Activated T-cell treated with anti-CD3 and anti-CD28 coated beads, Interleukin-2, amount 50 U/mL, for 4 hours (primary cell): ENCODE measurements around the gene VPS26C. TPM values are rescaled to one million over a fixed set of nuclear protein-coding genes. Genes with fewer than 3 reads are reported as not detected.
"Not testable (repeated sequence)": the region's sequence is repeated elsewhere in the genome, so short reads cannot be mapped to it uniquely, and the experiment has no call there.

Experiments
- ATAC-seq, 2 donors: fragments of 200-7000 bp; cut with Tn5 transposase; one replicate each; pipeline ENCODE4 v1.10.0; 2021
- DNase-seq: peaks from one replicate; pipeline ENCODE4 v3.0.0-alpha.2; 2020
- H3K27me3 Mint-ChIP-seq: one replicate; pipeline ENCODE4 v1.8.0; 2021; ENCODE audit warnings: low read depth, mixed read lengths
- H3K36me3 Mint-ChIP-seq: one replicate; pipeline ENCODE4 v1.8.0; 2022; ENCODE audit warnings: mixed read lengths; ENCODE audit not compliant: insufficient read depth
- H3K4me1 Mint-ChIP-seq: one replicate; pipeline ENCODE4 v1.8.0; 2021; ENCODE audit warnings: low read depth, mixed read lengths
- H3K4me3 Mint-ChIP-seq: one replicate; pipeline ENCODE4 v1.8.0; 2021; ENCODE audit warnings: mild to moderate bottlenecking, moderate library complexity, mixed read lengths
- H3K9me3 Mint-ChIP-seq: one replicate; pipeline ENCODE4 v1.8.0; 2021; ENCODE audit warnings: mixed read lengths
- total RNA-seq, 3 donors: library from RNA; stranded (reverse); gene quantifications; one replicate each; pipeline ENCODE4 v1.2.1, GENCODE V29; 2021

Gene VPS26C
- total RNA-seq, 3 donors from 2014 or later, result 35.7 to 48.2 (median 44.6) TPM

- DNase-seq, result no peak
- Mint-ChIP-seq H3K4me3 (no peak overlapping the region), H3K4me1 (peaks cover 6% of the 10 kb centered on the region), H3K27me3 (no peaks in the 10 kb centered on the region), H3K9me3 (no peaks in the 10 kb centered on the region), H3K36me3 (peaks cover 32% of the 10 kb centered on the region)
- ATAC-seq, result no peak
Observed at GRCh38 chr21:37230632-37231248, 36.4 kb downstream of the VPS26C start.

- DNase-seq (no peak), ATAC-seq (no peak)
- H3K36me3 Mint-ChIP-seq, result peaks cover 39% of the 10 kb centered on the region
Observed at GRCh38 chr21:37228003-37228400, 39.1 kb downstream of the VPS26C start.

GRCh38 chr21:37227071-37228002, 39.8 kb downstream of the VPS26C start:
- H3K9me3 Mint-ChIP-seq, result no peaks in the 10 kb centered on the region

More at GRCh38 chr21:37228003-37228400, 39.1 kb downstream of the VPS26C start:
- H3K27me3 Mint-ChIP-seq, result no peaks in the 10 kb centered on the region
- H3K4me3 Mint-ChIP-seq, result no peak overlapping the region
- H3K9me3 Mint-ChIP-seq, result no peaks in the 10 kb centered on the region
- H3K4me1 Mint-ChIP-seq, result peaks cover 29% of the 10 kb centered on the region

GRCh38 chr21:37226041-37226920, 40.9 kb downstream of the VPS26C start:
- H3K27me3 Mint-ChIP-seq, result no peaks in the 10 kb centered on the region
- DNase-seq, result no peak
- no peaks in the 10 kb centered on the region for H3K9me3 Mint-ChIP-seq
- no peak for ATAC-seq
- H3K4me1 Mint-ChIP-seq, result peaks cover 40% of the 10 kb centered on the region
- peak overlapping the region; percentile 39 for H3K4me3 Mint-ChIP-seq
- H3K36me3 Mint-ChIP-seq, result peaks cover 35% of the 10 kb centered on the region

More at GRCh38 chr21:37227071-37228002, 39.8 kb downstream of the VPS26C start:
- Mint-ChIP-seq H3K27me3 (no peaks in the 10 kb centered on the region), H3K36me3 (peaks cover 38% of the 10 kb centered on the region), H3K4me1 (peaks cover 33% of the 10 kb centered on the region), H3K4me3 (no peak overlapping the region)
- no peak for ATAC-seq
- DNase-seq, result no peak

- DNase-seq (peak; percentile 44), ATAC-seq (peak; percentile 28 to 39)
- Mint-ChIP-seq H3K36me3 (peaks cover 29% of the 10 kb centered on the region), H3K9me3 (no peaks in the 10 kb centered on the region), H3K4me3 (peak overlapping the region; percentile 39), H3K27me3 (no peaks in the 10 kb centered on the region), H3K4me1 (peaks cover 49% of the 10 kb centered on the region)
Observed at GRCh38 chr21:37224861-37225839, 42.0 kb downstream of the VPS26C start.

- no peak for ATAC-seq
- Mint-ChIP-seq H3K9me3 (no peaks in the 10 kb centered on the region), H3K4me3 (no peak overlapping the region), H3K4me1 (peaks cover 57% of the 10 kb centered on the region), H3K36me3 (peaks cover 29% of the 10 kb centered on the region), H3K27me3 (no peaks in the 10 kb centered on the region)
- no peak for DNase-seq
Observed at GRCh38 chr21:37223804-37224345, 43.3 kb downstream of the VPS26C start.

DNA sequence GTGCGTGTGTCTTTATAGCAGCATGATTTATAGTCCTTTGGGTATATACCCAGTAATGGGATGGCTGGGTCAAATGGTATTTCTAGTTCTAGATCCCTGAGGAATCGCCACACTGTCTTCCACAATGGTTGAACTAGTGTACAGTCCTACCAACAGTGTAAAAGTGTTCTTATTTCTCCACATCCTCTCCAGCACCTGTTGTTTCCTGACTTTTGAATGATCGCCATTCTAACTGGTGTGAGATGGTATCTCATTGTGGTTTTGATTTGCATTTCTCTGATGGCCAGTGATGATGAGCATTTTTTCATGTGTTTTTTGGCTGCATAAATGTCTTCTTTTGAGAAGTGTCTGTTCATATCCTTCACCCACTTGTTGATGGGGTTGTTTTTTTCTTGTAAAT, 44.9 kb downstream of the VPS26C start:
- peaks cover 57% of the 10 kb centered on the region for H3K4me1 Mint-ChIP-seq
- DNase-seq, H3K9me3 Mint-ChIP-seq, ATAC-seq, H3K27me3 Mint-ChIP-seq: not testable (repeated sequence)
- H3K4me3 Mint-ChIP-seq, result peak overlapping the region; percentile 89
- H3K36me3 Mint-ChIP-seq, result peaks cover 20% of the 10 kb centered on the region

GRCh38 chr21:37220981-37221664, 46.0 kb downstream of the VPS26C start:
- DNase-seq (peak; percentile 97), ATAC-seq (peak; percentile 86 to 91)
- H3K4me1 Mint-ChIP-seq, result peaks cover 54% of the 10 kb centered on the region
- H3K9me3 Mint-ChIP-seq, result no peaks in the 10 kb centered on the region
- peak overlapping the region; percentile 89 for H3K4me3 Mint-ChIP-seq
- H3K27me3 Mint-ChIP-seq, result no peaks in the 10 kb centered on the region
- peaks cover 13% of the 10 kb centered on the region for H3K36me3 Mint-ChIP-seq

DNA sequence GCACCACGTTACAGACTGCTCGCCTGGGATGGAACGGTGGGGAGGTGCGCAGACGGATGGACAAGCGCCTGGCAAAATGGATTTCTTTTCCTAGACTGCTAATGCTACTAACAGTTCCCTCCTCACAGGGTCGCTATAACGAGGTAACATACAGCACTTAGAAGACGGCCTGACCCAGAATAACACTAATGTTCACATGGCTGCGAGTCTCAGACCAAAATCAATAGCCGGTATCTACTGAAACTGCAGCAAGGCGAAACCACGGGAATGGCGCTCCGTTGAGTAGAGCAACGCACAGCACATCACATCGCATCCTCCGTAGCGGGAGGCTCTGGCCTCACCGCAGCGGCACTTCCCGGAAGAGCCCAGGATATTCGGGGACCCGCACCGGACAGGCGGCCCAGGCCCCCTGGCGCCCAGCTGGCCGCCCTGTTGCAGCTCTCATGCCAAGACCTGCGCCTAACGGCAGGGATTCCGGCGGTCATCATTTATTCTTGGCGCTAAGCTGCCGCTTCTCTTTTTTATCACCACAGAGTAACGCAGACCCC, 46.6 kb downstream of the VPS26C start:
- DNase-seq, result no peak
- H3K9me3 Mint-ChIP-seq, result no peaks in the 10 kb centered on the region
- H3K4me1 Mint-ChIP-seq, result peaks cover 48% of the 10 kb centered on the region
- H3K36me3 Mint-ChIP-seq, result peaks cover 11% of the 10 kb centered on the region
- ATAC-seq, result peak; percentile 32 to 39
- H3K27me3 Mint-ChIP-seq, result no peaks in the 10 kb centered on the region
- H3K4me3 Mint-ChIP-seq, result peak overlapping the region; percentile 89

GRCh38 chr21:37219761-37220432, 47.2 kb downstream of the VPS26C start:
- H3K27me3 Mint-ChIP-seq, result no peaks in the 10 kb centered on the region
- H3K9me3 Mint-ChIP-seq, result no peaks in the 10 kb centered on the region
- peaks cover 42% of the 10 kb centered on the region for H3K4me1 Mint-ChIP-seq
- ATAC-seq, result no peak
- no peak for DNase-seq
- H3K36me3 Mint-ChIP-seq, result peaks cover 11% of the 10 kb centered on the region
- H3K4me3 Mint-ChIP-seq, result peak overlapping the region; percentile 89

DNA sequence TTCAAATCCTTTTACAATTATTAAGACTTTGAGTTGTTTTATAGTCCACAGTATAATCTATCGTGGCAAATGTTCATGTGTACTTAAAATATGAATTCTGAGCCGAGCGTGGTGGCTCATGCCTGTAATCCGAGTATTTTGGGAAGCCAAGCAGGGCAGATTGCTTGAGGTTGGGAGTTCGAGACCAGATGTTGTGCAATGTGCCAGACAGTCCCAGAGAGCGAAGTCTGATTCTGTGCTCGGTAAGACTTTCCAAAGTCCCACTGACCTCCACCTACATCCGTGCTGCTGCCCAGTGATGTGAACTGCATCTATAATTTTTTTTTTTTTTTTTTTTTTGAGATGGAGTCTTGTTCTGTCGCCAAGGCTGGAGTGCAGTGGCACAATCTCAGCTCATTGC, 52.2 kb downstream of the VPS26C start:
- peaks cover 6% of the 10 kb centered on the region for H3K4me1 Mint-ChIP-seq
- no peaks in the 10 kb centered on the region for H3K36me3 Mint-ChIP-seq
- ATAC-seq (no peak), DNase-seq (no peak)
- H3K27me3 Mint-ChIP-seq, result no peaks in the 10 kb centered on the region
- no peaks in the 10 kb centered on the region for H3K9me3 Mint-ChIP-seq
- no peak overlapping the region for H3K4me3 Mint-ChIP-seq

DNA sequence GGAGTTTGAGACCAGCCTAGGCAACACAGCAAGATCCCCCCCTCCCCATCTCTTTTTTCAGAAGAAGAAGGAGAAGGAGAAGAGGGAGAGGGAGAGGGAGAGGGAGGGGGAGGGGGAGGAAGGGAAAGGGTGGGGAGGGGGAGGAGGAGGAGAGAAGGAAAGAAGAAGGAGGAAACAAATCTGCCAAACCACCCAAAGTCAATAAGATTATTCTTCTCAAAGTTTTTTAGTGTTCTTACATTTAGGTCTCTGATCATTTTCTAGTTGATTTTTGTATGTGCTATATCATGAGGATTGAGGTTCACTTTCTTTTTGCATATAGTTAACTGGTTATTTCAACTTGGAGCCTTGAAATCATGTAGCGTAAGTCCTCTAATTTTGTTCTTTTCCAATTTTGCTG, 56.3 kb downstream of the VPS26C start:
- ATAC-seq (no peak), DNase-seq (no peak)
- Mint-ChIP-seq H3K4me3 (no peak overlapping the region), H3K9me3 (no peaks in the 10 kb centered on the region), H3K36me3 (no peaks in the 10 kb centered on the region), H3K4me1 (peaks cover 8% of the 10 kb centered on the region), H3K27me3 (peaks cover 2% of the 10 kb centered on the region)
